Measurements from ENCODE around the gene FYN. TPM values are rescaled to one million over a fixed set of nuclear protein-coding genes. Genes with fewer than 3 reads are reported as not detected.

The FYN gene
- total and polyA plus RNA-seq, 2 of the 8 experiments (the other 6 are each of a cell fraction or from before 2014, with no cell fraction given), result 46.8 to 97.2 TPM

- Histone ChIP-seq H3K9ac (replicated peaks in 1 of 4; ENCODE audit: extremely low read depth in 1 of 4, low read depth in 3 of 4, low read length in 3 of 4) (no peak overlapping the region), H3K9me3 (ENCODE audit: insufficient read depth in 2 of 2, low read depth in 1 of 2, low read length in 1 of 2) (no peaks in the 10 kb centered on the region), H2BK12ac (ENCODE audit: low read depth, low read length) (no peak overlapping the region), H3K79me2 (ENCODE audit: control insufficient read depth in 1 of 2, insufficient read depth in 2 of 2, low read length in 2 of 2) (no peaks in the 10 kb centered on the region), H2BK15ac (ENCODE audit: low read length) (no peak overlapping the region), H3K56ac (replicated peaks; ENCODE audit: insufficient read length, low read depth, low read length) (no peak overlapping the region), H2BK120ac (replicated peaks; ENCODE audit: low read depth, low read length) (no peak overlapping the region), H3K4ac (replicated peaks; ENCODE audit: insufficient read length, low read depth, low read length) (no peak overlapping the region), H4K5ac (ENCODE audit: insufficient read length, low read depth, low read length) (no peak overlapping the region), H4K8ac (ENCODE audit: extremely low read depth, insufficient read depth, low read length) (no peak overlapping the region), H3K4me3 (ENCODE audit: extremely low read depth in 1 of 4, insufficient read depth in 2 of 4, low read depth in 3 of 4, low read length in 4 of 4) (no peak overlapping the region), H4K91ac (replicated peaks; ENCODE audit: insufficient read length, low read length) (no peak overlapping the region), H2AK5ac (ENCODE audit: low read depth, low read length) (no peak overlapping the region), H3K79me1 (ENCODE audit: low read depth, low read length) (no peaks in the 10 kb centered on the region; the same call in 1 of the 2 replicates), H3K4me2 (ENCODE audit: insufficient read depth in 1 of 2, low read depth in 2 of 2, low read length in 2 of 2) (no peak overlapping the region), H3K4me1 (replicated peaks in 1 of 4; ENCODE audit: control insufficient read depth in 3 of 4, insufficient read depth in 4 of 4, low read length in 3 of 4) (no peaks in the 10 kb centered on the region), H3K23me2 (ENCODE audit: low read depth, low read length) (no peaks in the 10 kb centered on the region), H3K27me3 (replicated peaks in 1 of 4; ENCODE audit: control insufficient read depth in 3 of 4, extremely low read depth in 1 of 4, insufficient read depth in 3 of 4, low read length in 3 of 4) (no peaks in the 10 kb centered on the region), H4K20me1 (replicated peaks in 1 of 2; ENCODE audit: control insufficient read depth in 1 of 2, insufficient read depth in 2 of 2, low read length in 2 of 2) (no peaks in the 10 kb centered on the region), H3K36me3 (ENCODE audit: control insufficient read depth in 2 of 4, insufficient read depth in 4 of 4, low read length in 3 of 4) (peaks cover 3 to 23% (median 14%) of the 10 kb centered on the region in 4 experiments; a peak in 6 of 8 replicates), H2AFZ (ENCODE audit: low read length) (no peak overlapping the region), H3K27ac (ENCODE audit: low read depth, low read length) (no peak overlapping the region), H3K14ac (ENCODE audit: insufficient read length) (no peak overlapping the region), H2BK20ac (ENCODE audit: low read length) (no peak overlapping the region), H2BK5ac (ENCODE audit: low read depth, low read length) (no peak overlapping the region), H3K18ac (ENCODE audit: extremely low read depth, low read length) (no peak overlapping the region), H3K23ac (ENCODE audit: insufficient read length) (no peak overlapping the region)
- 92% methylated on average over 18 of the region's 18 CpGs; no CpG with 5 or more reads in 1 of the 2 experiments for WGBS, 2 experiments (ENCODE audit: extremely low coverage in 1 of 2, insufficient coverage in 1 of 2, insufficient read length in 1 of 2, insufficient replicate concordance in 2 of 2, low coverage in 1 of 2, low lambda C conversion rate in 2 of 2, missing lambda C conversion rate in 1 of 2)
- ChIA-PET CTCF (ENCODE audit: partially characterized antibody) (interaction anchor here (3.0 kb wide), 1 partner anchor 9 kb away, joined by 13 read pairs; no protein-coding TSS in a partner anchor), POLR2A (ENCODE audit: partially characterized antibody) (no interaction called here)
- DNase-seq (ENCODE audit: low read depth in 1 of 2, low spot score in 2 of 2) (no peak), FAIRE-seq (no peak)
- TF ChIP-seq MAX (IDR thresholded peaks at IDR 0.05) (no peak), KDM1A (IDR thresholded peaks at IDR 0.05; ENCODE audit: borderline replicate concordance, low read length) (no peak), CTCF (IDR thresholded peaks at IDR 0.05; ENCODE audit: control extremely low read depth in 1 of 3, insufficient read depth in 1 of 3, low read depth in 1 of 3, low read length in 3 of 3) (no peak), HDAC2 (IDR thresholded peaks at IDR 0.05; ENCODE audit: borderline replicate concordance in 1 of 2, low read depth in 2 of 2, low read length in 2 of 2) (no peak), JUND (IDR thresholded peaks at IDR 0.05; ENCODE audit: low read length) (no peak), CEBPB (IDR thresholded peaks at IDR 0.05; ENCODE audit: low read depth, low read length) (no peak)
These were observed 173.0 kb downstream of the FYN start for GRCh38 chr6:111700135-111700690.
